ENCODE measurements around the gene TMCO4. TPM values are rescaled to one million over a fixed set of nuclear protein-coding genes. Genes with fewer than 3 reads are reported as not detected.
A peak's percentile ranks its signal among the peaks of the same experiment; 100 is the strongest.

The TMCO4 gene
- total and polyA plus RNA-seq, 10 of the 15 experiments (the other 5 are each of a cell fraction or from before 2014, with no cell fraction given) = 2.4 to 20.8 (median 13.0) TPM

DNA sequence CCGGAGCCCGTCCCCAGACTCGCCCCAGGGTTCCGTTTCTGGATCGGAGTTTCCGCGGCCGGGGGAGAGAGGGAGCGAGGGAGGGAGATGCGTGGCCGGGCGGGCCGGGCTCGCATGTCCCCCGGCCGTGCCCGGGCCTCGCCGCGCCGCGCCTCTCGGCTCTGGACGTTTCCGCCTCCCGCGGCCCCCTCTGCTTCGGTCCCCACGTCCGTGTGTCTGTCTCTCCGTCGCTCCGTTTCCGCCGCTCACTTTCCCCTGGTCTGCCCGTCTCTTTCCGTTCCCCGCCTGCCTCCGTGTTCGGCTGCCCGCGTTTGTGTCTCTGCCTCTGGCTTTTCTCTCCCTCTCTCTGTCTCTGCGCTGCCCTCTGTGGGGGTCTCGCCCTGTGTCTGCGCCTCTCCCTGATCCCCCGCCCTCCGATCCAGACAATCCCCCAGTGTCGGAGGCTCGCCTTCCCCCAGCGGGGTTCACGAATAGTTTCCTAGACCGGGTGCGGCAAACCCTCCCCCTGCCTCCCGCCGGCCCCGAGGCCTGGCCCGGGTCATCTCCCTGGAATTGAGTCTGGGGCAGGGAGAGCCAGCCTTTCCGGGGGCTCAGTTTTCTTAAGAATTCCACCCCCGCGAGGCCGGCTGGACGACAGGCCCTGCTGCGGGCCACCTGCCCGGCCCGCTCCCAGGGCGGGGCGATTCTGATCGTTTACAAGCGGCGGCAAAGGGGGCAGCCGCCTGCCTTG lies 154.9 kb downstream of the TMCO4 start (continued):
- TF ChIP-seq EGR1 (IDR thresholded peaks at IDR 0.05; ENCODE audit: borderline replicate concordance in 1 of 2, low read depth in 2 of 2, low read length in 2 of 2) (no peak), GABPA (IDR thresholded peaks at IDR 0.05; ENCODE audit: low read depth) (peak; percentile 61; the same call in 1 of the 2 replicates), NBN (IDR thresholded peaks at IDR 0.05) (0 out of 2 replicates have a peak, but pooled peaks have one; percentile 28), HDAC6 (IDR thresholded peaks at IDR 0.05; ENCODE audit: unreplicated experiment) (no peak), MEF2A (IDR thresholded peaks at IDR 0.05; ENCODE audit: insufficient read depth, low read depth, low read length) (no peak), GATAD2B (conservative IDR thresholded peaks at IDR 0.05; ENCODE audit: low read depth) (0 out of 2 replicates have a peak, but pooled peaks have one; percentile 27), BMI1 (IDR thresholded peaks at IDR 0.05; ENCODE audit: borderline replicate concordance) (no peak)
- TF ChIP-seq, protein P1, sequence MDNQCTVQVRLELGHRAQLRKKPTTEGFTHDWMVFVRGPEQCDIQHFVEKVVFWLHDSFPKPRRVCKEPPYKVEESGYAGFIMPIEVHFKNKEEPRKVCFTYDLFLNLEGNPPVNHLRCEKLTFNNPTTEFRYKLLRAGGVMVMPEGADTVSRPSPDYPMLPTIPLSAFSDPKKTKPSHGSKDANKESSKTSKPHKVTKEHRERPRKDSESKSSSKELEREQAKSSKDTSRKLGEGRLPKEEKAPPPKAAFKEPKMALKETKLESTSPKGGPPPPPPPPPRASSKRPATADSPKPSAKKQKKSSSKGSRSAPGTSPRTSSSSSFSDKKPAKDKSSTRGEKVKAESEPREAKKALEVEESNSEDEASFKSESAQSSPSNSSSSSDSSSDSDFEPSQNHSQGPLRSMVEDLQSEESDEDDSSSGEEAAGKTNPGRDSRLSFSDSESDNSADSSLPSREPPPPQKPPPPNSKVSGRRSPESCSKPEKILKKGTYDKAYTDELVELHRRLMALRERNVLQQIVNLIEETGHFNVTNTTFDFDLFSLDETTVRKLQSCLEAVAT (IDR thresholded peaks at IDR 0.05) = no peak
- TF ChIP-seq, protein P2, sequence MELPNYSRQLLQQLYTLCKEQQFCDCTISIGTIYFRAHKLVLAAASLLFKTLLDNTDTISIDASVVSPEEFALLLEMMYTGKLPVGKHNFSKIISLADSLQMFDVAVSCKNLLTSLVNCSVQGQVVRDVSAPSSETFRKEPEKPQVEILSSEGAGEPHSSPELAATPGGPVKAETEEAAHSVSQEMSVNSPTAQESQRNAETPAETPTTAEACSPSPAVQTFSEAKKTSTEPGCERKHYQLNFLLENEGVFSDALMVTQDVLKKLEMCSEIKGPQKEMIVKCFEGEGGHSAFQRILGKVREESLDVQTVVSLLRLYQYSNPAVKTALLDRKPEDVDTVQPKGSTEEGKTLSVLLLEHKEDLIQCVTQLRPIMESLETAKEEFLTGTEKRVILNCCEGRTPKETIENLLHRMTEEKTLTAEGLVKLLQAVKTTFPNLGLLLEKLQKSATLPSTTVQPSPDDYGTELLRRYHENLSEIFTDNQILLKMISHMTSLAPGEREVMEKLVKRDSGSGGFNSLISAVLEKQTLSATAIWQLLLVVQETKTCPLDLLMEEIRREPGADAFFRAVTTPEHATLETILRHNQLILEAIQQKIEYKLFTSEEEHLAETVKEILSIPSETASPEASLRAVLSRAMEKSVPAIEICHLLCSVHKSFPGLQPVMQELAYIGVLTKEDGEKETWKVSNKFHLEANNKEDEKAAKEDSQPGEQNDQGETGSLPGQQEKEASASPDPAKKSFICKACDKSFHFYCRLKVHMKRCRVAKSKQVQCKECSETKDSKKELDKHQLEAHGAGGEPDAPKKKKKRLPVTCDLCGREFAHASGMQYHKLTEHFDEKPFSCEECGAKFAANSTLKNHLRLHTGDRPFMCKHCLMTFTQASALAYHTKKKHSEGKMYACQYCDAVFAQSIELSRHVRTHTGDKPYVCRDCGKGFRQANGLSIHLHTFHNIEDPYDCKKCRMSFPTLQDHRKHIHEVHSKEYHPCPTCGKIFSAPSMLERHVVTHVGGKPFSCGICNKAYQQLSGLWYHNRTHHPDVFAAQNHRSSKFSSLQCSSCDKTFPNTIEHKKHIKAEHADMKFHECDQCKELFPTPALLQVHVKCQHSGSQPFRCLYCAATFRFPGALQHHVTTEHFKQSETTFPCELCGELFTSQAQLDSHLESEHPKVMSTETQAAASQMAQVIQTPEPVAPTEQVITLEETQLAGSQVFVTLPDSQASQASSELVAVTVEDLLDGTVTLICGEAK (IDR thresholded peaks at IDR 0.05; ENCODE audit: borderline replicate concordance) = peak; percentile 21; the same call in 1 of the 2 replicates
